Activated CD8-positive, alpha-beta T cell treated with anti-CD3 and anti-CD28 coated beads for 36 hours (primary cell): ENCODE results near the gene CAPG. TPM values are rescaled to one million over a fixed set of nuclear protein-coding genes. Genes with fewer than 3 reads are reported as not detected.

Experiments
- ATAC-seq: fragments of 200-7000 bp; cut with Tn5 transposase; one replicate; pipeline ENCODE4 v1.10.0; 2021; ENCODE audit warnings: mild to moderate bottlenecking, moderate library complexity
- CTCF ChIA-PET: fragments of 350-600 bp; sonication (Branson Sonifier 250); formaldehyde crosslinking; loops from one replicate; lab custom pipeline; 2021; ENCODE audit warnings: antibody characterized with exemption; lab: Charles Lee
- POLR2A ChIA-PET: fragments of 350-600 bp; sonication (Branson Sonifier 250); formaldehyde crosslinking; loops from one replicate; lab custom pipeline; 2021; ENCODE audit warnings: antibody characterized with exemption; lab: Charles Lee
- DNase-seq: peaks from one replicate; pipeline ENCODE4 v3.0.0-alpha.2; 2020
- H3K27ac Mint-ChIP-seq: one replicate; pipeline ENCODE4 v1.8.0; 2021; ENCODE audit warnings: mild to moderate bottlenecking, mixed read lengths
- H3K27me3 Mint-ChIP-seq: one replicate; pipeline ENCODE4 v1.8.0; 2021; ENCODE audit warnings: mixed read lengths
- H3K36me3 Mint-ChIP-seq: one replicate; pipeline ENCODE4 v1.8.0; 2021; ENCODE audit warnings: low read depth, mixed read lengths
- H3K4me1 Mint-ChIP-seq: one replicate; pipeline ENCODE4 v1.8.0; 2021; ENCODE audit warnings: low read depth, mixed read lengths
- H3K4me3 Mint-ChIP-seq: one replicate; pipeline ENCODE4 v1.8.0; 2021; ENCODE audit warnings: mild to moderate bottlenecking, moderate library complexity, mixed read lengths
- H3K9me3 Mint-ChIP-seq: one replicate; pipeline ENCODE4 v1.8.0; 2021; ENCODE audit warnings: mixed read lengths
- CTCF ChIP-seq: fragments of 200-600 bp; IDR thresholded peaks from one replicate; pipeline ENCODE4 v1.8.0; 2022; ENCODE audit warnings: antibody characterized with exemption, mild to moderate bottlenecking
- intact Hi-C: fragments of 100-400 bp; cut with micrococcal nuclease; formaldehyde crosslinking; loops from one replicate; pipeline ENCODE4 v1.10.0; 2022
- total RNA-seq, 2 experiments: library from RNA; stranded (reverse); gene quantifications; one replicate each; pipeline ENCODE4 v1.2.3, GENCODE V29; 2021

The CAPG gene
- total RNA-seq, 2 experiments from 2014 or later, result 18.7 to 19.3 TPM

GRCh38 chr2:85355521-85355920 is 54.6 kb downstream of the CAPG start:
- ATAC-seq, result no peak

GRCh38 chr2:85355073-85355410 is 55.1 kb downstream of the CAPG start:
- H3K36me3 Mint-ChIP-seq, result peaks cover 30% of the 10 kb centered on the region
- H3K27me3 Mint-ChIP-seq, result no peaks in the 10 kb centered on the region
- TF ChIP-seq CTCF, result no peak
- intact Hi-C loops, result no loop called here
- ATAC-seq (no peak), DNase-seq (peak; percentile 28)
- H3K27ac Mint-ChIP-seq, result peak overlapping the region; percentile 94
- POLR2A ChIA-PET, result interaction anchor here (0.8 to 5.4 kb wide), 14 partner anchors 11 to 240 kb away, joined by 3 to 59 read pairs (median 6); partner anchors contain the start of genes MAT2A, RNF181 and TGOLN2
- peaks cover 38% of the 10 kb centered on the region for H3K4me1 Mint-ChIP-seq
- H3K9me3 Mint-ChIP-seq, result no peaks in the 10 kb centered on the region
- peak overlapping the region; percentile 95 for H3K4me3 Mint-ChIP-seq
- CTCF ChIA-PET, result interaction anchor here (0.8 to 2.4 kb wide), 9 partner anchors 11 to 197 kb away, joined by 3 to 11 read pairs (median 4); no protein-coding TSS in a partner anchor

More at GRCh38 chr2:85355521-85355920, 54.6 kb downstream of the CAPG start:
- TF ChIP-seq CTCF, result no peak
- DNase-seq, result peak; percentile 11
- peaks cover 26% of the 10 kb centered on the region for H3K36me3 Mint-ChIP-seq
- peaks cover 38% of the 10 kb centered on the region for H3K4me1 Mint-ChIP-seq
- ChIA-PET CTCF (interaction anchor here (1.0 to 2.4 kb wide), 5 partner anchors 10 to 197 kb away, joined by 3 to 11 read pairs (median 7); no protein-coding TSS in a partner anchor), POLR2A (interaction anchor here (0.9 to 5.4 kb wide), 10 partner anchors 14 to 190 kb away, joined by 3 to 59 read pairs (median 7); partner anchors contain the start of genes MAT2A and TGOLN2)
- peak overlapping the region; percentile 95 for H3K4me3 Mint-ChIP-seq
- H3K9me3 Mint-ChIP-seq, result no peaks in the 10 kb centered on the region
- peak overlapping the region; percentile 94 for H3K27ac Mint-ChIP-seq
- H3K27me3 Mint-ChIP-seq, result no peaks in the 10 kb centered on the region
- intact Hi-C loops, result no loop called here

GRCh38 chr2:85354286-85355072 is 55.7 kb downstream of the CAPG start, which contains the start of the genes ELMOD3 and RETSAT:
ELMOD3 (plus strand) TSS chr2:85354769; CDS start chr2:85357199, 2,430 bp downstream.
RETSAT (minus strand) TSS chr2:85354528; CDS start chr2:85354507, 21 bp downstream.
- peaks cover 29% of the 10 kb centered on the region for H3K36me3 Mint-ChIP-seq
- POLR2A ChIA-PET, result interaction anchor here (0.7 to 5.4 kb wide), 27 partner anchors 10 to 1085 kb away, joined by 3 to 59 read pairs (median 3); partner anchors contain the start of genes MAT2A, RNF181, SH2D6 and TGOLN2
- ATAC-seq (peak; percentile 99), DNase-seq (peak; percentile 99)
- H3K27ac Mint-ChIP-seq, result peak within 1 kb of the TSS; percentile 94
- no peak for TF ChIP-seq CTCF
- CTCF ChIA-PET, result interaction anchor here (0.6 to 2.4 kb wide), 11 partner anchors 10 to 198 kb away, joined by 3 to 11 read pairs (median 3); no protein-coding TSS in a partner anchor
- peak within 1 kb of the TSS; percentile 95 for H3K4me3 Mint-ChIP-seq
- intact Hi-C loops, result no loop called here
- H3K27me3 Mint-ChIP-seq, result no peaks in the 10 kb centered on the region
- H3K4me1 Mint-ChIP-seq, result peaks cover 38% of the 10 kb centered on the region
- H3K9me3 Mint-ChIP-seq, result no peaks in the 10 kb centered on the region

GRCh38 chr2:85353876-85354285 is 56.3 kb downstream of the CAPG start:
- Mint-ChIP-seq H3K27ac (peak overlapping the region; percentile 94), H3K27me3 (no peaks in the 10 kb centered on the region), H3K4me3 (peak overlapping the region; percentile 95), H3K9me3 (no peaks in the 10 kb centered on the region), H3K36me3 (peaks cover 27% of the 10 kb centered on the region), H3K4me1 (peaks cover 36% of the 10 kb centered on the region)
- CTCF ChIA-PET, result interaction anchor here (0.7 to 1.9 kb wide), 6 partner anchors 29 to 198 kb away, joined by 3 to 9 read pairs (median 4); no protein-coding TSS in a partner anchor
- DNase-seq (peak; percentile 13), ATAC-seq (peak; percentile 1)
- intact Hi-C loops, result no loop called here
- no peak for TF ChIP-seq CTCF
- POLR2A ChIA-PET, result interaction anchor here (0.7 to 5.4 kb wide), 21 partner anchors 9 to 1085 kb away, joined by 3 to 59 read pairs (median 3); partner anchors contain the start of genes MAT2A, RNF181, SH2D6 and TGOLN2
